Activated CD4-positive, alpha-beta memory T cell treated with anti-CD3 and anti-CD28 coated beads, Interleukin-2, amount 10 ng/mL, durations not matched to agents 7 days and 5 days (primary cell): Measurements from ENCODE around the gene ACHE. TPM values are rescaled to one million over a fixed set of nuclear protein-coding genes. Genes with fewer than 3 reads are reported as not detected.
"Not testable (repeated sequence)": the region's sequence is repeated elsewhere in the genome, so short reads cannot be mapped to it uniquely, and the experiment has no call there.

Source experiments
- CTCF ChIA-PET: fragments of 350-600 bp; sonication (Branson Sonifier 250); formaldehyde crosslinking; loops from one replicate; lab custom pipeline; 2021; ENCODE audit warnings: antibody characterized with exemption, inconsistent platforms; lab: Charles Lee
- POLR2A ChIA-PET: fragments of 350-600 bp; sonication (Branson Sonifier 250); formaldehyde crosslinking; loops from one replicate; lab custom pipeline; 2021; ENCODE audit warnings: antibody characterized with exemption; lab: Charles Lee
- DNase-seq: peaks from one replicate; pipeline ENCODE4 v3.0.0-alpha.2; 2020
- H3K27ac Mint-ChIP-seq: one replicate; pipeline ENCODE4 v1.8.0; 2021; ENCODE audit warnings: mild to moderate bottlenecking, mixed read lengths
- H3K27me3 Mint-ChIP-seq: one replicate; pipeline ENCODE4 v1.8.0; 2021; ENCODE audit warnings: mixed read lengths
- H3K36me3 Mint-ChIP-seq: one replicate; pipeline ENCODE4 v1.8.0; 2021; ENCODE audit warnings: low read depth, mixed read lengths
- H3K4me1 Mint-ChIP-seq: one replicate; pipeline ENCODE4 v1.8.0; 2021; ENCODE audit warnings: mixed read lengths
- H3K4me3 Mint-ChIP-seq: one replicate; pipeline ENCODE4 v1.8.0; 2021; ENCODE audit warnings: mild to moderate bottlenecking, mixed read lengths
- H3K9me3 Mint-ChIP-seq: one replicate; pipeline ENCODE4 v1.8.0; 2021; ENCODE audit warnings: mixed read lengths
- total RNA-seq, 2 experiments: library from RNA; stranded (reverse); gene quantifications; one replicate each; pipeline ENCODE4 v1.2.3, GENCODE V29; 2021

Gene ACHE
- total RNA-seq, 2 experiments from 2014 or later: 0.13 TPM; not detected in 1

GRCh38 chr7:100865372-100865911 is 30.2 kb downstream of the ACHE start:
- Mint-ChIP-seq H3K4me3 (peak overlapping the region; percentile 24), H3K4me1 (peaks cover 18% of the 10 kb centered on the region), H3K27me3 (no peaks in the 10 kb centered on the region), H3K27ac (peak overlapping the region; percentile 11), H3K9me3 (no peaks in the 10 kb centered on the region), H3K36me3 (peaks cover 32% of the 10 kb centered on the region)
- CTCF ChIA-PET: no interaction called here
- no peak for DNase-seq
- POLR2A ChIA-PET: interaction anchor here (1.3 kb wide), 1 partner anchor 9 kb away, joined by 5 read pairs; the partner anchor contains the start of gene SRRT

- POLR2A ChIA-PET: interaction anchor here (1.4 kb wide), 1 partner anchor 11 kb away, joined by 4 read pairs; the partner anchor contains the start of gene SRRT
- Mint-ChIP-seq H3K4me3 (no peak overlapping the region), H3K27me3 (no peaks in the 10 kb centered on the region), H3K36me3 (peaks cover 40% of the 10 kb centered on the region), H3K9me3 (no peaks in the 10 kb centered on the region), H3K27ac (no peak overlapping the region), H3K4me1 (peaks cover 18% of the 10 kb centered on the region)
- CTCF ChIA-PET: no interaction called here
- no peak for DNase-seq
Observed at GRCh38 chr7:100864263-100864845, 31.3 kb downstream of the ACHE start.

GRCh38 chr7:100863406-100863950 is 32.2 kb downstream of the ACHE start:
- CTCF ChIA-PET: interaction anchor here (2.6 kb wide), 1 partner anchor 11 kb away, joined by 8 read pairs; the partner anchor contains the start of gene SLC12A9
- peaks cover 41% of the 10 kb centered on the region for H3K36me3 Mint-ChIP-seq
- POLR2A ChIA-PET: interaction anchor here (1.4 kb wide), 1 partner anchor 11 kb away, joined by 4 read pairs; the partner anchor contains the start of gene SRRT

GRCh38 chr7:100861616-100861985 is 34.1 kb downstream of the ACHE start:
- CTCF ChIA-PET: interaction anchor here (2.6 kb wide), 1 partner anchor 10 kb away, joined by 8 read pairs; the partner anchor contains the start of gene SLC12A9
- POLR2A ChIA-PET: interaction anchor here (2.0 kb wide), 1 partner anchor 13 kb away, joined by 7 read pairs; the partner anchor contains the start of gene SRRT
- H3K9me3 Mint-ChIP-seq: no peaks in the 10 kb centered on the region

More at GRCh38 chr7:100863406-100863950, 32.2 kb downstream of the ACHE start:
- no peak for DNase-seq
- H3K9me3 Mint-ChIP-seq: no peaks in the 10 kb centered on the region
- H3K4me3 Mint-ChIP-seq: no peak overlapping the region
- peaks cover 18% of the 10 kb centered on the region for H3K4me1 Mint-ChIP-seq
- H3K27me3 Mint-ChIP-seq: no peaks in the 10 kb centered on the region
- no peak overlapping the region for H3K27ac Mint-ChIP-seq

GRCh38 chr7:100860702-100861615 is 34.7 kb downstream of the ACHE start:
- CTCF ChIA-PET: interaction anchor here (2.6 kb wide), 1 partner anchor 9 kb away, joined by 8 read pairs; the partner anchor contains the start of gene SLC12A9
- no peak overlapping the region for H3K27ac Mint-ChIP-seq
- no peak overlapping the region for H3K4me3 Mint-ChIP-seq
- H3K36me3 Mint-ChIP-seq: peaks cover 47% of the 10 kb centered on the region
- POLR2A ChIA-PET: interaction anchor here (2.0 kb wide), 1 partner anchor 14 kb away, joined by 7 read pairs; the partner anchor contains the start of gene SRRT
- DNase-seq: no peak
- H3K9me3 Mint-ChIP-seq: no peaks in the 10 kb centered on the region
- no peaks in the 10 kb centered on the region for H3K4me1 Mint-ChIP-seq
- H3K27me3 Mint-ChIP-seq: no peaks in the 10 kb centered on the region

More at GRCh38 chr7:100861616-100861985, 34.1 kb downstream of the ACHE start:
- Mint-ChIP-seq H3K4me1 (peaks cover 3% of the 10 kb centered on the region), H3K36me3 (peaks cover 47% of the 10 kb centered on the region), H3K27ac (no peak overlapping the region), H3K27me3 (no peaks in the 10 kb centered on the region), H3K4me3 (no peak overlapping the region)
- DNase-seq: no peak

- Mint-ChIP-seq H3K4me1 (no peaks in the 10 kb centered on the region), H3K9me3 (no peaks in the 10 kb centered on the region), H3K27ac (no peak overlapping the region), H3K27me3 (no peaks in the 10 kb centered on the region), H3K36me3 (peaks cover 44% of the 10 kb centered on the region), H3K4me3 (no peak overlapping the region)
- CTCF ChIA-PET: no interaction called here
- no peak for DNase-seq
- POLR2A ChIA-PET: no interaction called here
Observed at GRCh38 chr7:100859856-100860255, 35.8 kb downstream of the ACHE start.

GRCh38 chr7:100856871-100857282 is 38.8 kb downstream of the ACHE start:
- no peaks in the 10 kb centered on the region for H3K27me3 Mint-ChIP-seq
- H3K36me3 Mint-ChIP-seq: peaks cover 28% of the 10 kb centered on the region
- CTCF ChIA-PET: interaction anchor here (0.6 to 1.3 kb wide), 3 partner anchors 58 to 224 kb away, joined by 3 to 5 read pairs (median 4); no protein-coding TSS in a partner anchor
- no peak overlapping the region for H3K4me3 Mint-ChIP-seq
- H3K27ac Mint-ChIP-seq: no peak overlapping the region
- no peak for DNase-seq
- POLR2A ChIA-PET: interaction anchor here (2.7 kb wide), 1 partner anchor 18 kb away, joined by 13 read pairs; the partner anchor contains the start of gene SRRT
- peaks cover 17% of the 10 kb centered on the region for H3K4me1 Mint-ChIP-seq
- H3K9me3 Mint-ChIP-seq: no peaks in the 10 kb centered on the region

GRCh38 chr7:100855515-100855914 is 40.2 kb downstream of the ACHE start:
- POLR2A ChIA-PET: interaction anchor here (1.0 to 2.7 kb wide), 2 partner anchors 20 to 149 kb away, joined by 3 to 13 read pairs; partner anchors contain the start of genes POP7 and SRRT
- Mint-ChIP-seq H3K27me3 (no peaks in the 10 kb centered on the region), H3K4me1 (peaks cover 20% of the 10 kb centered on the region), H3K9me3 (no peaks in the 10 kb centered on the region), H3K27ac (no peak overlapping the region), H3K4me3 (no peak overlapping the region), H3K36me3 (peaks cover 21% of the 10 kb centered on the region)
- CTCF ChIA-PET: interaction anchor here (6.0 kb wide), 1 partner anchor 55 kb away, joined by 141 read pairs; no protein-coding TSS in a partner anchor
- no peak for DNase-seq

GRCh38 chr7:100854899-100855298 is 40.8 kb downstream of the ACHE start:
- H3K9me3 Mint-ChIP-seq, H3K27me3 Mint-ChIP-seq, H3K4me3 Mint-ChIP-seq, H3K27ac Mint-ChIP-seq, DNase-seq: not testable (repeated sequence)
- H3K36me3 Mint-ChIP-seq: peaks cover 15% of the 10 kb centered on the region
- H3K4me1 Mint-ChIP-seq: peaks cover 20% of the 10 kb centered on the region
- ChIA-PET CTCF (interaction anchor here (6.0 kb wide), 1 partner anchor 54 kb away, joined by 141 read pairs; no protein-coding TSS in a partner anchor), POLR2A (interaction anchor here (1.0 to 4.2 kb wide), 2 partner anchors 20 to 149 kb away, joined by 3 to 38 read pairs; partner anchors contain the start of genes POP7 and SRRT)

- H3K4me1 Mint-ChIP-seq: peaks cover 20% of the 10 kb centered on the region
- CTCF ChIA-PET: interaction anchor here (1.2 to 6.9 kb wide), 4 partner anchors 18 to 1558 kb away, joined by 3 to 141 read pairs (median 52); partner anchors contain the start of gene POP7
- H3K27me3 Mint-ChIP-seq: no peaks in the 10 kb centered on the region
- no peak overlapping the region for H3K27ac Mint-ChIP-seq
- DNase-seq: no peak
- no peaks in the 10 kb centered on the region for H3K9me3 Mint-ChIP-seq
- H3K4me3 Mint-ChIP-seq: peak overlapping the region; percentile 93
- POLR2A ChIA-PET: interaction anchor here (0.6 to 4.2 kb wide), 6 partner anchors 21 to 166 kb away, joined by 3 to 38 read pairs (median 4); partner anchors contain the start of genes MUC17, POP7, SRRT and UFSP1
- H3K36me3 Mint-ChIP-seq: peaks cover 9% of the 10 kb centered on the region
Observed at GRCh38 chr7:100854146-100854895, 41.4 kb downstream of the ACHE start.
